ENCODE data around the gene MYO1D.
A peak's percentile ranks its signal among the peaks of the same experiment; 100 is the strongest.
"Not testable (repeated sequence)": the region's sequence is repeated elsewhere in the genome, so short reads cannot be mapped to it uniquely, and the experiment has no call there.

MYO1D gene

GRCh38 chr17:32876417-32877163, at the start of gene MYO1D:
TSS of gene MYO1D (minus strand) at chr17:32877124. CDS start at chr17:32876872, 252 bp downstream.
- peak; percentile 74 for TF ChIP-seq CTCF (IDR thresholded peaks at IDR 0.05; ENCODE audit: low read depth, low read length, missing control alignments)
- H3K4me3 ChIP-seq (ENCODE audit: low read depth, low read length), result peak within 1 kb of the TSS; percentile 79

GRCh38 chr17:32926183-32926582, 49.3 kb upstream of the MYO1D start:
- no peak overlapping the region for H3K4me3 ChIP-seq (ENCODE audit: low read depth, low read length)
- no peak for DNase-seq (ENCODE audit: low read depth)
- no peak for TF ChIP-seq CTCF (IDR thresholded peaks at IDR 0.05; ENCODE audit: low read depth, low read length, missing control alignments)

More at GRCh38 chr17:32876417-32877163, at the start of gene MYO1D:
- no peak for DNase-seq (ENCODE audit: low read depth)

GRCh38 chr17:32923905-32924304, 47.0 kb upstream of the MYO1D start:
- not testable (repeated sequence) for DNase-seq (ENCODE audit: low read depth); H3K4me3 ChIP-seq (ENCODE audit: low read depth, low read length)

- no peak for DNase-seq (ENCODE audit: low read depth)
- TF ChIP-seq CTCF (IDR thresholded peaks at IDR 0.05; ENCODE audit: low read depth, low read length, missing control alignments), result no peak
- H3K4me3 ChIP-seq (ENCODE audit: low read depth, low read length), result no peak overlapping the region
Measured at GRCh38 chr17:32921017-32921416, 44.1 kb upstream of the MYO1D start.

- DNase-seq (ENCODE audit: low read depth), result no peak
- H3K4me3 ChIP-seq (ENCODE audit: low read depth, low read length), result no peak overlapping the region
- TF ChIP-seq CTCF (IDR thresholded peaks at IDR 0.05; ENCODE audit: low read depth, low read length, missing control alignments), result no peak
Measured at GRCh38 chr17:32920293-32920692, 43.4 kb upstream of the MYO1D start.

GRCh38 chr17:32919876-32920275, 43.0 kb upstream of the MYO1D start:
- not testable (repeated sequence) for H3K4me3 ChIP-seq (ENCODE audit: low read depth, low read length); DNase-seq (ENCODE audit: low read depth)

- no peak overlapping the region for H3K4me3 ChIP-seq (ENCODE audit: low read depth, low read length)
- no peak for TF ChIP-seq CTCF (IDR thresholded peaks at IDR 0.05; ENCODE audit: low read depth, low read length, missing control alignments)
- DNase-seq (ENCODE audit: low read depth), result no peak
Measured at GRCh38 chr17:32917842-32918241, 40.9 kb upstream of the MYO1D start.

- TF ChIP-seq CTCF (IDR thresholded peaks at IDR 0.05; ENCODE audit: low read depth, low read length, missing control alignments), result no peak
- DNase-seq (ENCODE audit: low read depth), result no peak
- H3K4me3 ChIP-seq (ENCODE audit: low read depth, low read length), result no peak overlapping the region
Measured at GRCh38 chr17:32917081-32917480, 40.2 kb upstream of the MYO1D start.

Measured in GM12864 (cell line).